Panc1 (cell line): ENCODE measurements around the gene SLC52A3.

Experiments
- CTCF ChIP-seq: fragments of 450-650 bp; IDR thresholded peaks from 2 replicates; pipeline ENCODE4 v1.5.1; 2017; ENCODE audit warnings: mild to moderate bottlenecking
- REST ChIP-seq, 2 experiments: IDR thresholded peaks; 2 replicates each; pipeline ENCODE4 v1.6.1; 2011 to 2012; ENCODE audit warnings: low read depth in 2 of 2, control low read depth in 1 of 2, low read length in 1 of 2, mild to moderate bottlenecking in 1 of 2, moderate library complexity in 1 of 2; ENCODE audit not compliant: insufficient read depth in 1 of 2
- SIN3A ChIP-seq: IDR thresholded peaks from 2 replicates; pipeline ENCODE4 v1.6.1; 2012; ENCODE audit warnings: low read depth, mild to moderate bottlenecking, low read length, moderate library complexity, borderline replicate concordance; ENCODE audit not compliant: insufficient read depth

- TF ChIP-seq SIN3A (no peak), CTCF (no peak), REST (IDR thresholded peaks at IDR 0.05; ENCODE audit: insufficient read depth in 1 of 2, low read depth in 2 of 2, low read length in 1 of 2) (no peak)
Observed at GRCh38 chr20:751761-752160, 16.5 kb downstream of the SLC52A3 start.
